HTERT RPE-1 (cell line): ENCODE measurements around the gene NPAS2.

Experiments used
- in situ Hi-C: fragments of 300-500 bp; cut with MboI; formaldehyde crosslinking; loops from 4 replicates; pipeline ENCODE4 v1.14.3; 2020; ENCODE audit warnings: low sequenced_read_pairs

Gene NPAS2

GRCh38 chr2:101037161-101037755, 217.3 kb downstream of the NPAS2 start:
- in situ Hi-C loops: loop anchor here (25.0 kb wide), 1 partner anchor 175 kb away; no protein-coding TSS in a partner anchor

GRCh38 chr2:101038455-101039255, 218.7 kb downstream of the NPAS2 start:
- in situ Hi-C loops: loop anchor here (25.0 kb wide), 1 partner anchor 174 kb away; no protein-coding TSS in a partner anchor

GRCh38 chr2:101040072-101040471, 220.1 kb downstream of the NPAS2 start:
- in situ Hi-C loops: loop anchor here (25.0 kb wide), 1 partner anchor 172 kb away; no protein-coding TSS in a partner anchor

GRCh38 chr2:101040761-101041160, 220.8 kb downstream of the NPAS2 start:
- in situ Hi-C loops: loop anchor here (25.0 kb wide), 1 partner anchor 172 kb away; no protein-coding TSS in a partner anchor

- in situ Hi-C loops: loop anchor here (25.0 kb wide), 1 partner anchor 171 kb away; no protein-coding TSS in a partner anchor
Measured at GRCh38 chr2:101041413-101041812, 221.5 kb downstream of the NPAS2 start.

- in situ Hi-C loops: loop anchor here (25.0 kb wide), 1 partner anchor 167 kb away; no protein-coding TSS in a partner anchor
Measured at GRCh38 chr2:101045330-101045729, 225.4 kb downstream of the NPAS2 start.
